AG04450 (cell line): ENCODE results near the gene CYP27A1. TPM values are rescaled to one million over a fixed set of nuclear protein-coding genes. Genes with fewer than 3 reads are reported as not detected.

Experiments
- CTCF ChIA-PET: fragments of 300-600, 350-600 bp; formaldehyde crosslinking; extraction: SDS; loops from one replicate; lab custom pipeline; 2022; ENCODE audit warnings: antibody characterized with exemption, inconsistent platforms; lab: Charles Lee
- POLR2A ChIA-PET: fragments of 350-600 bp; formaldehyde crosslinking; extraction: SDS; loops from one replicate; lab custom pipeline; 2021; ENCODE audit warnings: antibody characterized with exemption, inconsistent platforms; lab: Yijun Ruan, JAX
- DNase-seq: peaks from one replicate; pipeline ENCODE4 v3.0.0-alpha.2; 2011; ENCODE audit warnings: low read depth, low spot score
- H3K27ac ChIP-seq: one replicate; pipeline ENCODE4 v1.5.1; 2012; ENCODE audit warnings: low read depth, low read length, control low read depth
- H3K27me3 ChIP-seq: one replicate; pipeline ENCODE4 v1.6.0; 2012; ENCODE audit warnings: low read length; ENCODE audit not compliant: control insufficient read depth, insufficient read depth
- H3K4me3 ChIP-seq: 2 replicates; pipeline ENCODE4 v1.5.1; 2011; ENCODE audit warnings: mild to moderate bottlenecking, low read depth, low read length, control low read depth
- H3K9me3 ChIP-seq: 2 replicates; pipeline ENCODE4 v1.5.1; 2012; ENCODE audit warnings: low read length; ENCODE audit not compliant: control insufficient read depth, insufficient read depth
- polyA plus RNA-seq: library from polyadenylated mRNA; depleted of rRNA; stranded (reverse); fragments of >200 nt; gene quantifications from 2 replicates; pipeline ENCODE4 v1.2.3, GENCODE V29; 2011
- TF ChIP-seq, protein P1 (sequence below): IDR thresholded peaks from 2 replicates; pipeline ENCODE4 v1.5.1; 2011; ENCODE audit warnings: low read depth, low read length, control low read depth, inconsistent platforms

CYP27A1 gene
- polyA plus RNA-seq, 1 experiment, result 25.6 TPM

DNA sequence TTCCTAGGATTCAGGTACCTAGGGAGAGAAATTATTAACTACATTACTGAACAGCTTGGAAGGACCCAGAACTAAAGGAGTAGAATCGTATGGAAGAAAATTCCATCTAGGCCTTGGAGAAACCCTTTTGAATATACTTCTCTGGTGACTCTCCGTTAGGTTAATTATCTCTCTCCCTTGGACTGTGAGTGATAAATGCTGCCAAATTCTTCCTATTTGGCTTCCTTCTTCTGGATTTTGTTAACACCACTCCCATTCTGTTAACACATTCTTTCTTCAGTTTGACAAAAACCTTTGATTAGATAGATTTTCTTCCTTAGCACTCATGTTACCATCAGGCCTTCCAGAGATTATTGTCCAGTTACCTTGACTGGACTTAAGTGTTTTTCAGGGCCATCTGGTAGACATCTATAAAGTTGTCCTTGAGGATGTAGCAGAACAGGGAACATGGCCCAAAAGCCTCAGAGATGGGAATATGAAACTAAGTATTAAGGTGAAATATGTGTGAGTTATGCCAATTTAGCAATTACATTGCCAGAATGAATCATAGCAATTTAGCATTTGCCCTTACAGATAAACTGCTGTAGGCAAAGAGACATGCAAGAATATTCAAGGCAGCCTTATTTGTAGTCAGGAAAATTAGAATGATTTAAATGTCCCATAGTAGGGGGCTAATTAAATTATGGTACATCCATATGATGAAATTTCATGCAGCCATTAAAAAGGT, 6.7 kb downstream of the CYP27A1 start:
- CTCF ChIA-PET, result interaction anchor here (0.5 kb wide), 1 partner anchor 15 kb away, joined by 3 read pairs; no protein-coding TSS in a partner anchor
- TF ChIP-seq, protein P1, sequence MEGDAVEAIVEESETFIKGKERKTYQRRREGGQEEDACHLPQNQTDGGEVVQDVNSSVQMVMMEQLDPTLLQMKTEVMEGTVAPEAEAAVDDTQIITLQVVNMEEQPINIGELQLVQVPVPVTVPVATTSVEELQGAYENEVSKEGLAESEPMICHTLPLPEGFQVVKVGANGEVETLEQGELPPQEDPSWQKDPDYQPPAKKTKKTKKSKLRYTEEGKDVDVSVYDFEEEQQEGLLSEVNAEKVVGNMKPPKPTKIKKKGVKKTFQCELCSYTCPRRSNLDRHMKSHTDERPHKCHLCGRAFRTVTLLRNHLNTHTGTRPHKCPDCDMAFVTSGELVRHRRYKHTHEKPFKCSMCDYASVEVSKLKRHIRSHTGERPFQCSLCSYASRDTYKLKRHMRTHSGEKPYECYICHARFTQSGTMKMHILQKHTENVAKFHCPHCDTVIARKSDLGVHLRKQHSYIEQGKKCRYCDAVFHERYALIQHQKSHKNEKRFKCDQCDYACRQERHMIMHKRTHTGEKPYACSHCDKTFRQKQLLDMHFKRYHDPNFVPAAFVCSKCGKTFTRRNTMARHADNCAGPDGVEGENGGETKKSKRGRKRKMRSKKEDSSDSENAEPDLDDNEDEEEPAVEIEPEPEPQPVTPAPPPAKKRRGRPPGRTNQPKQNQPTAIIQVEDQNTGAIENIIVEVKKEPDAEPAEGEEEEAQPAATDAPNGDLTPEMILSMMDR, result no peak
- H3K27me3 ChIP-seq, result no peaks in the 10 kb centered on the region
- H3K9me3 ChIP-seq, result no peaks in the 10 kb centered on the region
- H3K27ac ChIP-seq, result no peak overlapping the region
- no peak for DNase-seq
- POLR2A ChIA-PET, result no interaction called here
- H3K4me3 ChIP-seq, result no peak overlapping the region

DNA sequence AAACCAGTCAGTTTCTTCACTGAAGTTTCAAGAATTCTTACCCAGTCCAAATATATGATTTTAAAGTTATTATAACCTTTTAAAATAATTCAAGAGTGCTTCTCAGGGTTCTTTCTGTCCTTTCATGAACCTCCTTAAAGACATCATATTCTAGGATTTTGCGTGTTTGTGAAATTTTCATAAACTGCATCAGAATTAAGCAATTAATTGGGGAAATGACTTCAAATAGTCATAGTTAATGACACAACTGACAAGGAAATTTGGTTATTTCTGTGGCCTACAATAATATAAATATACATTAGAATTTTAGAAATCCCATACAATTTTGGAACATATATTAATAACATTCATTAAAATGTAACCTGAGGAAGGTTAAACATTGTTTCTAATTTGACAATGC, 10.5 kb downstream of the CYP27A1 start:
- POLR2A ChIA-PET, result no interaction called here
- Histone ChIP-seq H3K9me3 (no peaks in the 10 kb centered on the region), H3K4me3 (no peak overlapping the region), H3K27ac (no peak overlapping the region), H3K27me3 (peaks cover 3% of the 10 kb centered on the region)
- TF ChIP-seq, protein P1, result no peak
- DNase-seq, result no peak
- CTCF ChIA-PET, result interaction anchor here (1.4 kb wide), 1 partner anchor 55 kb away, joined by 5 read pairs; no protein-coding TSS in a partner anchor

DNA sequence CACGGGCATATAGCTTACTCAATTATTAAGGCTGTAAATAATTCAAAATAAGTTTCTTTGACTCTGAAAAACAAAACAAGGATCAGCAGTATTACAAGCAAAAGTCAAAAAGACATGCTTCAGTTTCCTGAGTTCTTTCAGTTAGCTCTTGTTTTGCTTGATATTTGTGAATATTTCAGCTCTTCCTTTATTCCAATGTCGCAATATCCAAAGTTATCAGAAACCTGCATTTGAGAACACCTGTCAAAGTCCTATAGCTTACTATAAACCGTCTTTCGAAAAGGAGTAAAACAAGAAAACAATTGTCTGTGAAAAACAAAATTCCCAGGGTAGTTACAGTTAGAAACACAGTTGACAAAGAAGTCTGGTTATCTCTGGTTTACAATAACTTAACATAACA, 14.7 kb downstream of the CYP27A1 start:
- H3K9me3 ChIP-seq, result no peaks in the 10 kb centered on the region
- H3K27me3 ChIP-seq, result peaks cover 3% of the 10 kb centered on the region
- ChIA-PET POLR2A (no interaction called here), CTCF (interaction anchor here (1.1 kb wide), 2 partner anchors 55 to 86 kb away, joined by 3 read pairs; partner anchors contain the start of gene TTLL4)
- no peak overlapping the region for H3K4me3 ChIP-seq
- H3K27ac ChIP-seq, result no peak overlapping the region
- DNase-seq, result no peak
- TF ChIP-seq, protein P1, result no peak

DNA sequence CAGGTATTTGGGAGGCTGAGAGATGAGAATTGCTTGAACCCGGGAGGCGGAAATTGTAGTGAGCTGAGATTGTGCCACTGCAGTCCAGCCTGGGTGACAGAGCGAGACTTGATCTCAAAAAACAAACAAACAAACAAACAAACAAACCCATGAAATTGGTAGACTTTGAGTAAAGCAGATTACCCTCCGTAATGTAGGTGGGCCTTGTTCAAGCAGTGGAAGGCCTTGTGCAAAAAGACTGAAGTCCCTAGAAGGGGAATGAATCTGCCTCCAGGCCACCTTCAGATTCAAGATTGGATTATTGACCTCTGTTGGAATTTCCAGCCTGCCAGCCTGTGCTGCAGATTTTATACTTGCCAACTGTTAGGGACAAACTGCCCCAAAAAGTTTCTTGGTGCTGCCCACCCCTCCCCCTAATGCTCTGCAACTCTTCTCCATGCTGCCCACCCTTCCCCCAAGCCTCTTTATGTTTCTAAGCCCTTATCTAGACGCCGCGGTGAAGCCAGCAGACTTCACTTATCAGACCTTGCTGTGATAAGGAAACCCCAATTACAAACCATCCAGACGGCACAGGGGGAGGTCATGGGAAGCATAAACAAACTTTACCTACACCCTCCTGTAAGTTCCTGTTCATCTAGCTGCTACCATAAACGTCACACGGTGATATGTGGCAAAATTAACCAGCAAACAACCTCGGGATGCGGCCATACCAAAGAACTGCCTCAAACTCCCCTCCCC, 17.0 kb downstream of the CYP27A1 start:
- Histone ChIP-seq H3K9me3 (no peaks in the 10 kb centered on the region), H3K4me3 (no peak overlapping the region), H3K27ac (no peak overlapping the region), H3K27me3 (peaks cover 3% of the 10 kb centered on the region)
- no peak for DNase-seq
- ChIA-PET CTCF (no interaction called here), POLR2A (no interaction called here)
- TF ChIP-seq, protein P1, result no peak

DNA sequence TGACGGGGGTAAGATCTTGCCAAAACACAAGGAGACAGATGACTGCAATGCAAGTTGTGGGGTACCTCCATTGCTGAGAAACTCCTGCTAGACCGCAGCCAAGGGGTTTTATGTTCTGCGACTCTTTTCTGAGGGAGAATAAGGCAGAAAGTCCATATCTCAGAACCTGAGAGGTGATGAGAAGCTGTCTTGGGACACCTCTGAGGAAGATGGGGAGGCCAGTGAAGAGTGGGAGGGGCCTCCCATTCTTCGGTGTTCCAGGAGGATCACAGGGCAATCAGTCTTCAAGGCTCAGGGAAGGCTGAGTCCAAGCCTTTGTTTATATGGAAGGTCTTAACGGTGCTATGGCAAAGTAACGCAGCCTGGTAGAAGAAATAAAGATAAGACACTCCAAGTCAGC, 18.0 kb downstream of the CYP27A1 start:
- Histone ChIP-seq H3K9me3 (no peaks in the 10 kb centered on the region), H3K27ac (no peak overlapping the region), H3K4me3 (no peak overlapping the region), H3K27me3 (no peaks in the 10 kb centered on the region)
- no peak for DNase-seq
- POLR2A ChIA-PET, result no interaction called here
- TF ChIP-seq, protein P1, result no peak
- CTCF ChIA-PET, result no interaction called here
